Prostate gland (tissue), 2 donors: ENCODE results near the gene CCDC201. TPM values are rescaled to one million over a fixed set of nuclear protein-coding genes. Genes with fewer than 3 reads are reported as not detected.

Experiments used
- DNase-seq: peaks from one replicate; pipeline ENCODE4 v3.0.0-alpha.2; 2019; ENCODE audit warnings: low spot score
- H3K27ac ChIP-seq, 2 donors: fragments of 200-600 bp; sonication (generic); 2 replicates each; pipeline ENCODE4 v1.5.1; 2017 to 2019
- H3K27me3 ChIP-seq: fragments of 200-600 bp; sonication (generic); replicated peaks from 2 replicates; pipeline ENCODE4 v1.5.1; 2019; ENCODE audit not compliant: insufficient read depth
- H3K36me3 ChIP-seq, 2 donors: fragments of 200-600 bp; sonication (generic); 1 replicate in 1 of 2; 2 replicates in 1 of 2; pipeline versions ENCODE4 v1.5.1 to v1.8.1; 2017 to 2019
- H3K4me1 ChIP-seq: fragments of 200-600 bp; sonication (generic); replicated peaks from 2 replicates; pipeline ENCODE4 v1.5.1; 2019
- H3K4me3 ChIP-seq, 2 donors: fragments of 200-600 bp; sonication (generic); 2 replicates each; pipeline ENCODE4 v1.5.1; 2017 to 2019
- H3K9me3 ChIP-seq: fragments of 200-600 bp; sonication (generic); 2 replicates; pipeline ENCODE4 v1.5.1; 2017
- POLR2A ChIP-seq: fragments of 450-650 bp; IDR thresholded peaks from one replicate; pipeline ENCODE4 v1.6.1; 2016; ENCODE audit warnings: antibody characterized with exemption, mild to moderate bottlenecking
- POLR2AphosphoS5 ChIP-seq: sonication (generic); formaldehyde crosslinking; IDR thresholded peaks from one replicate; pipeline ENCODE4 v1.6.1; 2017; ENCODE audit warnings: antibody characterized with exemption
- WGBS: methylation state at CpG from one replicate; pipeline ENCODE4 v1.1.5; 2018; 5-methylcytosine and 5-hydroxymethylcytosine counted together
- intact Hi-C: fragments of 100-400 bp; cut with DNase I; formaldehyde crosslinking; loops from one replicate; pipeline ENCODE4 v1.14.2; 2022
- total RNA-seq, 2 donors: library from RNA; depleted of rRNA; stranded (reverse); fragments of >200 nt; gene quantifications; one replicate each; pipeline ENCODE4 v1.1.0, GENCODE V29; 2016
- TF ChIP-seq, protein P1 (sequence below), 4 experiments: fragments of 200-600 bp in 2 of 4; fragments of 450-650 bp in 2 of 4; sonication (generic) in 2 of 4; IDR thresholded peaks; 1 replicate in 3 of 4; 2 replicates in 1 of 4; pipeline ENCODE4 v1.5.1; 2016 to 2019; ENCODE audit warnings: antibody characterized with exemption in 4 of 4, mild to moderate bottlenecking in 2 of 4, moderate library complexity in 2 of 4

CCDC201 gene
- total RNA-seq, 2 donors from 2014 or later, result not detected

DNA sequence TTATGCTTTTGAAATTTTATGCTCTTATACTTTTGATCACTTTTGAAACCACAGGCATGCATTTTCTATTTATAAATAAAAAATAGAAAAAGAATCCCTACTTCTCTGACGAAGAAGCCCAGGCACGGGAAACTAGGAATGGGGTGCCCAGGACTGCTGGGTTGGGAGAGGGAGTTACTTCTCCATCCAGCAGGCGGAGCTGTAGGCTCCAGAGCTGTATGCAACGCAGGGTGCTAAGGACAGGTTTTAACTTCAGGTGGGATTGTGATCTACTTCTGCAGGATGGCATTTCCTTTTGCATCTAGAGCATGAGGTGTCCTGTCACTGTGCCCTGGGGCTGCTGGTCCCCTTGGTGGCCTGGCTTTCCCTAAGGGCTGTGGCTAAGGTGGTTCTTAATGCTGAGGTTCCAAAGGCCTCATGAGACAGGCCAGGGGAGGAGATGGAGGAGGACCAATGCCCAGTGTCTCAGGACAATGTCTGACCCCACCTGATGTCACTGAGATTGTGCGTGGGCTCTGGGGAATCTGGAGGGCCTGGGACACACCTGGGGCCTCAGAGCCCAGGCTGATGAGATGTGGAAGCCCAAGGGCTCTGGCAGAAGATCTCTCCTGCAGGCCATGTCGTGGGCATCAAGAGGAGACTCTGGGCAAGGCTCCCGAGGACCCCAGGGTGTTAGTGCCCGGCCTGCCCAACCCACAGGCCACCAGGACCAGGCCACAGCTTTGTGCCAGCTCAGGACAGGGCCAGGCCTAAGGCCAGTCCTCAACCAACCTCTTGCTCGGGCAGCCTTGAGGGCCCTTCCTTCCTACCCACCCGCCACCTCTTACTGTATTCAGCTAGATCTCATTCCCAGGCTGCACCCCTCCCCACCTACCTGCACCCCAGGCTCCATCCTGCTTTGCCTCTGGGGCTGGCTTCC, 507 bp downstream of the CCDC201 start:
- TF ChIP-seq POLR2A (no peak), POLR2AphosphoS5 (no peak)
- TF ChIP-seq, protein P1, sequence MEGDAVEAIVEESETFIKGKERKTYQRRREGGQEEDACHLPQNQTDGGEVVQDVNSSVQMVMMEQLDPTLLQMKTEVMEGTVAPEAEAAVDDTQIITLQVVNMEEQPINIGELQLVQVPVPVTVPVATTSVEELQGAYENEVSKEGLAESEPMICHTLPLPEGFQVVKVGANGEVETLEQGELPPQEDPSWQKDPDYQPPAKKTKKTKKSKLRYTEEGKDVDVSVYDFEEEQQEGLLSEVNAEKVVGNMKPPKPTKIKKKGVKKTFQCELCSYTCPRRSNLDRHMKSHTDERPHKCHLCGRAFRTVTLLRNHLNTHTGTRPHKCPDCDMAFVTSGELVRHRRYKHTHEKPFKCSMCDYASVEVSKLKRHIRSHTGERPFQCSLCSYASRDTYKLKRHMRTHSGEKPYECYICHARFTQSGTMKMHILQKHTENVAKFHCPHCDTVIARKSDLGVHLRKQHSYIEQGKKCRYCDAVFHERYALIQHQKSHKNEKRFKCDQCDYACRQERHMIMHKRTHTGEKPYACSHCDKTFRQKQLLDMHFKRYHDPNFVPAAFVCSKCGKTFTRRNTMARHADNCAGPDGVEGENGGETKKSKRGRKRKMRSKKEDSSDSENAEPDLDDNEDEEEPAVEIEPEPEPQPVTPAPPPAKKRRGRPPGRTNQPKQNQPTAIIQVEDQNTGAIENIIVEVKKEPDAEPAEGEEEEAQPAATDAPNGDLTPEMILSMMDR (IDR thresholded peaks at IDR 0.05), result peak in 1 of 4 experiments; percentile 14
- Histone ChIP-seq H3K9me3 (no peaks in the 10 kb centered on the region), H3K4me3 (no peak overlapping the region), H3K36me3 (no peaks in the 10 kb centered on the region), H3K27ac (no peak overlapping the region), H3K27me3 (no peaks in the 10 kb centered on the region), H3K4me1 (no peaks in the 10 kb centered on the region)
- intact Hi-C loops, result no loop called here
- 79% methylated on average over 10 of the region's 10 CpGs for WGBS
- DNase-seq, result no peak

DNA sequence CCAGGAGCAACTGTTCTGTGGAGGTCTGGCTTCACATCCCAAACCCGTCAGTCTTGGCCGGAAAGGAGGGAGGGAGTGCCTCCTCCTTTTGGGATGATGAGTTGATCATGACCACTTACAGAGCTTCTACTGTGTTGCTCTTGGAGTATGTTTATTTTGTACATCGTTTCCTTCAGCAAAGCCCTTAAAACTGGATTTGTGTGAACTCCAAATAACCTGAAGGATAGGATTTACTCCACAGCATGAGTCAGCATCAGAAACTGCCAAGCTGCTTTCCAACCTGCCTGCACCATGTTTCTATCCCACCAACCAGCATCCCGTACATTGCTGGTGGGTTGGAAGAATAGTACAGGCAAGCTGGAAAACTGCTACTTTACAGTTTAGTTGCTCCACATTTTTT, 3.5 kb downstream of the CCDC201 start:
- no peaks in the 10 kb centered on the region for H3K27me3 ChIP-seq
- TF ChIP-seq POLR2A, result no peak
- TF ChIP-seq, protein P1 (IDR thresholded peaks at IDR 0.05), result no peak
- no peak for TF ChIP-seq POLR2AphosphoS5
- H3K4me1 ChIP-seq, result no peaks in the 10 kb centered on the region
- DNase-seq, result no peak
- H3K4me3 ChIP-seq, result no peak overlapping the region
- H3K27ac ChIP-seq, result no peak overlapping the region
- H3K36me3 ChIP-seq, result no peaks in the 10 kb centered on the region
- intact Hi-C loops, result no loop called here
- WGBS, result 52% methylated on average over 4 of the region's 4 CpGs
- no peaks in the 10 kb centered on the region for H3K9me3 ChIP-seq

DNA sequence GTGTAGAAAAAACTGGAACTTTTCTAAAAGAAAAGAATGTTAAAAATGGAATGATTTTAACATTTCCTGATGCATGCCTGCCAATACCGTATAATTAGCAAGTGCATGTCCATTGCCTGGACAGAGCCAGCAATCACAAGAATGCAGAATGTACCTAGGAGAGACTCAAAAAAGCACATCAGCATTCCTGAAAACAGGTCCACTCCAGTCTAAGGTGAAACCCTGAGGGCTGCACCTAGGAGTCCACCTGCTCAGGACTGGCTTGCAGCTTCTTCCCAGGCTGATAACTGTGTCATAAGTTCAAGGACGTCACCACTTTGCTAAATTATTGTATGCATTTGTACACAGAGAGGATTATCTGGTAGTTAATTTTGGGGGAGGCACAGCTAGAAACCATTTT, 5.4 kb downstream of the CCDC201 start:
- Histone ChIP-seq H3K4me1 (no peaks in the 10 kb centered on the region), H3K4me3 (no peak overlapping the region), H3K36me3 (no peaks in the 10 kb centered on the region), H3K9me3 (no peaks in the 10 kb centered on the region), H3K27me3 (no peaks in the 10 kb centered on the region), H3K27ac (no peak overlapping the region)
- 45% methylated on average over 2 of the region's 2 CpGs for WGBS
- DNase-seq, result no peak
- TF ChIP-seq POLR2A (no peak), POLR2AphosphoS5 (no peak)
- TF ChIP-seq, protein P1 (IDR thresholded peaks at IDR 0.05), result no peak
- intact Hi-C loops, result no loop called here

DNA sequence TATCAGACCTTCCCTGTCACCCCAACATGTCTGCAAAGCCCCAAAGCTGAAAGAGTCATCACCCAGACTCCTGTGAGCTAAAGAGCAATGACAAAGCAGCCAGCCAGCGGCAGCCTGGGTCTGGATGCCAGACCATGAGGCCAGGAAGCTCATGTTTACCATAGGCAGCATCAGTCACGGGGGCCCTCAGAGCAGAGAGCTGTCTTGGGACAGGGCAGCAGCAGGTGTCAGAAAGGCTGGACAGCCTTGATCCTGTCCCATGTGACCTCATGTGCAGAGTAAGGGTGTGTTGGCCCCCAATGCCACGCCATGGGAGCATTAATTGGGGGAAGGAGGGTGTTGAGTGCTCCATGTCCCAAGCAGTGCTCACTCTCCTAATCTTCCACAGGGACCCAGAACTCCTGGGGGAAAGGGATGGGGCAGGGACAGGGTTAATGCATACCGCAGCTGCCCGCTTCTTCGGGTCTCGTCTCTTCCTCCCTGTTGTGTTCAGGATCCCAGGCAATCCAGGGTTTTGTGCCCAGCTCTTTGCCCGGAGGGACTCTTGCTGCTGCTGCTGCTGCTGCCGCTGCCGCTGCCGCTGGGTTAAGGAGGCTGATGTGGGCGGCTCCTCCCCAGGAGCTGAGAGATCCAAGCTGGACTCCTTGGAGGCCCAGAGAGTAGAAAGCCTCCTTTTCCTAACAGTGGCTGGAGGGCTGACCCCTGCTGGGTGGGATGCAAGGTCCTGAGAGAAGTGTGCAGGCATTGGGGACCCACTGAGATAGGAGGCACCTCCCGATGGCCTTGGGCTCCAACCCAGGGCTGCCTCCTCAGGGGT, 7.1 kb downstream of the CCDC201 start:
- no peak for DNase-seq
- Histone ChIP-seq H3K9me3 (no peaks in the 10 kb centered on the region), H3K27ac (no peak overlapping the region), H3K27me3 (no peaks in the 10 kb centered on the region), H3K4me1 (no peaks in the 10 kb centered on the region), H3K36me3 (no peaks in the 10 kb centered on the region), H3K4me3 (no peak overlapping the region)
- 83% methylated on average over 12 of the region's 13 CpGs for WGBS
- intact Hi-C loops, result no loop called here
- no peak for TF ChIP-seq POLR2AphosphoS5
- TF ChIP-seq, protein P1 (IDR thresholded peaks at IDR 0.05), result no peak
